Measurements from ENCODE around the gene SHF. TPM values are rescaled to one million over a fixed set of nuclear protein-coding genes. Genes with fewer than 3 reads are reported as not detected.

Gene SHF
- total and polyA plus RNA-seq, 2 of the 8 experiments (the other 6 are each of a cell fraction or from before 2014, with no cell fraction given): 13.1 to 26.7 TPM

DNA sequence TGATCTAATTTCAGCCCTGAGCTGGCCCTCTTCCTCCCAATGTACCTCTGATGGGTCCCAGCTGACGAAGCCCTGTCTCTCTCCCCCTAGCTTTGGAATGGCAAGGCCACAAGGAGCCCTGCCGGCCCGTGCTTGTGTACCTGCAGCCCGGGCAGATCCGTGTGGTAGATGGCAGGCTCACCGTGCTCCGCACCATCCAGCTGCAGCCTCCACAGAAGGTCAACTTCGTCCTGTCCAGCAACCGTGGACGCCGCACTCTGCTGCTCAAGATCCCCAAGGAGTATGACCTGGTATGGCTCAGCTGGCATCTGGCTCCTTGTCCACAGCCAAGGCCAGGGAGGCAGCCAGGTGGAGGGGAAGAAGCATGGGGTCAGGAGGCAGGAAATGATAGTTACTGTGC lies 43.8 kb downstream of the SHF start (continued):
- TF ChIP-seq, protein P1, sequence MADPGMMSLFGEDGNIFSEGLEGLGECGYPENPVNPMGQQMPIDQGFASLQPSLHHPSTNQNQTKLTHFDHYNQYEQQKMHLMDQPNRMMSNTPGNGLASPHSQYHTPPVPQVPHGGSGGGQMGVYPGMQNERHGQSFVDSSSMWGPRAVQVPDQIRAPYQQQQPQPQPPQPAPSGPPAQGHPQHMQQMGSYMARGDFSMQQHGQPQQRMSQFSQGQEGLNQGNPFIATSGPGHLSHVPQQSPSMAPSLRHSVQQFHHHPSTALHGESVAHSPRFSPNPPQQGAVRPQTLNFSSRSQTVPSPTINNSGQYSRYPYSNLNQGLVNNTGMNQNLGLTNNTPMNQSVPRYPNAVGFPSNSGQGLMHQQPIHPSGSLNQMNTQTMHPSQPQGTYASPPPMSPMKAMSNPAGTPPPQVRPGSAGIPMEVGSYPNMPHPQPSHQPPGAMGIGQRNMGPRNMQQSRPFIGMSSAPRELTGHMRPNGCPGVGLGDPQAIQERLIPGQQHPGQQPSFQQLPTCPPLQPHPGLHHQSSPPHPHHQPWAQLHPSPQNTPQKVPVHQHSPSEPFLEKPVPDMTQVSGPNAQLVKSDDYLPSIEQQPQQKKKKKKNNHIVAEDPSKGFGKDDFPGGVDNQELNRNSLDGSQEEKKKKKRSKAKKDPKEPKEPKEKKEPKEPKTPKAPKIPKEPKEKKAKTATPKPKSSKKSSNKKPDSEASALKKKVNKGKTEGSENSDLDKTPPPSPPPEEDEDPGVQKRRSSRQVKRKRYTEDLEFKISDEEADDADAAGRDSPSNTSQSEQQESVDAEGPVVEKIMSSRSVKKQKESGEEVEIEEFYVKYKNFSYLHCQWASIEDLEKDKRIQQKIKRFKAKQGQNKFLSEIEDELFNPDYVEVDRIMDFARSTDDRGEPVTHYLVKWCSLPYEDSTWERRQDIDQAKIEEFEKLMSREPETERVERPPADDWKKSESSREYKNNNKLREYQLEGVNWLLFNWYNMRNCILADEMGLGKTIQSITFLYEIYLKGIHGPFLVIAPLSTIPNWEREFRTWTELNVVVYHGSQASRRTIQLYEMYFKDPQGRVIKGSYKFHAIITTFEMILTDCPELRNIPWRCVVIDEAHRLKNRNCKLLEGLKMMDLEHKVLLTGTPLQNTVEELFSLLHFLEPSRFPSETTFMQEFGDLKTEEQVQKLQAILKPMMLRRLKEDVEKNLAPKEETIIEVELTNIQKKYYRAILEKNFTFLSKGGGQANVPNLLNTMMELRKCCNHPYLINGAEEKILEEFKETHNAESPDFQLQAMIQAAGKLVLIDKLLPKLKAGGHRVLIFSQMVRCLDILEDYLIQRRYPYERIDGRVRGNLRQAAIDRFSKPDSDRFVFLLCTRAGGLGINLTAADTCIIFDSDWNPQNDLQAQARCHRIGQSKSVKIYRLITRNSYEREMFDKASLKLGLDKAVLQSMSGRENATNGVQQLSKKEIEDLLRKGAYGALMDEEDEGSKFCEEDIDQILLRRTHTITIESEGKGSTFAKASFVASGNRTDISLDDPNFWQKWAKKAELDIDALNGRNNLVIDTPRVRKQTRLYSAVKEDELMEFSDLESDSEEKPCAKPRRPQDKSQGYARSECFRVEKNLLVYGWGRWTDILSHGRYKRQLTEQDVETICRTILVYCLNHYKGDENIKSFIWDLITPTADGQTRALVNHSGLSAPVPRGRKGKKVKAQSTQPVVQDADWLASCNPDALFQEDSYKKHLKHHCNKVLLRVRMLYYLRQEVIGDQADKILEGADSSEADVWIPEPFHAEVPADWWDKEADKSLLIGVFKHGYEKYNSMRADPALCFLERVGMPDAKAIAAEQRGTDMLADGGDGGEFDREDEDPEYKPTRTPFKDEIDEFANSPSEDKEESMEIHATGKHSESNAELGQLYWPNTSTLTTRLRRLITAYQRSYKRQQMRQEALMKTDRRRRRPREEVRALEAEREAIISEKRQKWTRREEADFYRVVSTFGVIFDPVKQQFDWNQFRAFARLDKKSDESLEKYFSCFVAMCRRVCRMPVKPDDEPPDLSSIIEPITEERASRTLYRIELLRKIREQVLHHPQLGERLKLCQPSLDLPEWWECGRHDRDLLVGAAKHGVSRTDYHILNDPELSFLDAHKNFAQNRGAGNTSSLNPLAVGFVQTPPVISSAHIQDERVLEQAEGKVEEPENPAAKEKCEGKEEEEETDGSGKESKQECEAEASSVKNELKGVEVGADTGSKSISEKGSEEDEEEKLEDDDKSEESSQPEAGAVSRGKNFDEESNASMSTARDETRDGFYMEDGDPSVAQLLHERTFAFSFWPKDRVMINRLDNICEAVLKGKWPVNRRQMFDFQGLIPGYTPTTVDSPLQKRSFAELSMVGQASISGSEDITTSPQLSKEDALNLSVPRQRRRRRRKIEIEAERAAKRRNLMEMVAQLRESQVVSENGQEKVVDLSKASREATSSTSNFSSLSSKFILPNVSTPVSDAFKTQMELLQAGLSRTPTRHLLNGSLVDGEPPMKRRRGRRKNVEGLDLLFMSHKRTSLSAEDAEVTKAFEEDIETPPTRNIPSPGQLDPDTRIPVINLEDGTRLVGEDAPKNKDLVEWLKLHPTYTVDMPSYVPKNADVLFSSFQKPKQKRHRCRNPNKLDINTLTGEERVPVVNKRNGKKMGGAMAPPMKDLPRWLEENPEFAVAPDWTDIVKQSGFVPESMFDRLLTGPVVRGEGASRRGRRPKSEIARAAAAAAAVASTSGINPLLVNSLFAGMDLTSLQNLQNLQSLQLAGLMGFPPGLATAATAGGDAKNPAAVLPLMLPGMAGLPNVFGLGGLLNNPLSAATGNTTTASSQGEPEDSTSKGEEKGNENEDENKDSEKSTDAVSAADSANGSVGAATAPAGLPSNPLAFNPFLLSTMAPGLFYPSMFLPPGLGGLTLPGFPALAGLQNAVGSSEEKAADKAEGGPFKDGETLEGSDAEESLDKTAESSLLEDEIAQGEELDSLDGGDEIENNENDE (IDR thresholded peaks at IDR 0.05; ENCODE audit: insufficient replicate concordance, low read length): no peak
- no peak for TF ChIP-seq TAF7 (optimal IDR thresholded peaks at IDR 0.05; ENCODE audit: borderline replicate concordance, low read depth, low read length)
- no peak for TF ChIP-seq TBP (IDR thresholded peaks at IDR 0.05; ENCODE audit: low read depth, low read length)
- TF ChIP-seq POLR2A (IDR thresholded peaks at IDR 0.05; ENCODE audit: control extremely low read depth in 1 of 2, low read depth in 2 of 2, low read length in 2 of 2): no peak
- no peak for TF ChIP-seq TAF1 (IDR thresholded peaks at IDR 0.05; ENCODE audit: low read depth, low read length)
- no peak for TF ChIP-seq HDAC2 (IDR thresholded peaks at IDR 0.05; ENCODE audit: borderline replicate concordance in 1 of 2, low read depth in 2 of 2, low read length in 2 of 2)
- TF ChIP-seq TEAD4 (IDR thresholded peaks at IDR 0.05; ENCODE audit: low read depth, low read length): no peak
